B cell (primary cell): ENCODE results near the gene SPINK2. TPM values are rescaled to one million over a fixed set of nuclear protein-coding genes. Genes with fewer than 3 reads are reported as not detected.

Experiments
- ATAC-seq: fragments of 200-7000 bp; cut with Tn5 transposase; one replicate; pipeline ENCODE4 v1.10.0; 2021; ENCODE audit warnings: low read depth, mild to moderate bottlenecking, moderate number of reproducible peaks, moderate library complexity
- CTCF ChIA-PET: fragments of 350-600 bp; sonication (Branson Sonifier 250); formaldehyde crosslinking; loops from one replicate; lab custom pipeline; 2021; ENCODE audit warnings: antibody characterized with exemption, inconsistent platforms; lab: Charles Lee
- POLR2A ChIA-PET: fragments of 350-600 bp; sonication (Branson Sonifier 250); formaldehyde crosslinking; loops from one replicate; lab custom pipeline; 2021; ENCODE audit warnings: antibody characterized with exemption; lab: Charles Lee
- DNase-seq: peaks from one replicate; pipeline ENCODE4 v3.0.0; 2013
- H2AFZ ChIP-seq: 2 replicates; pipeline ENCODE4 v1.6.1; 2012; ENCODE audit warnings: mild to moderate bottlenecking, low read depth, low read length; ENCODE audit not compliant: insufficient read depth, poor library complexity, severe bottlenecking
- H3K27ac ChIP-seq, 2 donors: 1 replicate in 1 of 2; 2 replicates in 1 of 2; pipeline ENCODE4 v1.5.1; 2012 to 2013; ENCODE audit warnings: low read length in 2 of 2, mild to moderate bottlenecking in 2 of 2, moderate library complexity in 1 of 2
- H3K27me3 ChIP-seq, 4 experiments: fragments of 200-600 bp in 1 of 4; sonication (generic) in 1 of 4; replicated peaks in 1 of 4; 1 replicate in 2 of 4; 2 replicates in 2 of 4; pipeline versions ENCODE4 v1.6.1 to v1.7.0; 2013 to 2016; ENCODE audit warnings: low read length in 3 of 4, mild to moderate bottlenecking in 2 of 4, mixed read lengths in 1 of 4, moderate library complexity in 1 of 4; ENCODE audit not compliant: insufficient read depth in 4 of 4, control insufficient read depth in 3 of 4; ENCODE audit errors: control extremely low read depth in 1 of 4
- H3K36me3 ChIP-seq, 2 experiments: replicated peaks in 1 of 2; 1 replicate in 1 of 2; 2 replicates in 1 of 2; pipeline versions ENCODE4 v1.6.1 to v1.7.1; 2013; ENCODE audit warnings: low read length in 1 of 2; ENCODE audit not compliant: insufficient read depth in 2 of 2, control insufficient read depth in 1 of 2; ENCODE audit errors: control extremely low read depth in 1 of 2, extremely low read depth in 1 of 2
- H3K4me1 ChIP-seq, 2 donors: fragments of 200-600 bp in 1 of 2; sonication (generic) in 1 of 2; 1 replicate in 1 of 2; 2 replicates in 1 of 2; pipeline versions ENCODE4 v1.5.1 to v1.6.1; 2013 to 2017; ENCODE audit warnings: low read length in 2 of 2; ENCODE audit not compliant: control insufficient read depth in 2 of 2, insufficient read depth in 2 of 2
- H3K4me2 ChIP-seq: replicated peaks from 2 replicates; pipeline ENCODE3; 2012; ENCODE audit warnings: mild to moderate bottlenecking, low read depth, low read length; ENCODE audit not compliant: poor library complexity, severe bottlenecking
- H3K4me3 ChIP-seq, 5 experiments: fragments of 200-600 bp in 1 of 5; sonication (generic) in 1 of 5; 1 replicate in 3 of 5; 2 replicates in 2 of 5; pipeline versions ENCODE4 v1.5.1 to v1.7.0; 2011 to 2016; ENCODE audit warnings: low read length in 4 of 5, mild to moderate bottlenecking in 4 of 5, low read depth in 2 of 5, control low read depth in 1 of 5, moderate library complexity in 1 of 5; ENCODE audit not compliant: insufficient read depth in 1 of 5; ENCODE audit errors: control extremely low read depth in 1 of 5, extremely low read depth in 1 of 5
- H3K79me2 ChIP-seq: fragments of 200-600 bp; sonication (generic); one replicate; pipeline ENCODE4 v1.6.0; 2016; ENCODE audit warnings: low read length; ENCODE audit not compliant: control insufficient read depth, insufficient read depth
- H3K9ac ChIP-seq: fragments of 200-600 bp; sonication (generic); 2 replicates; pipeline ENCODE4 v1.6.1; 2017; ENCODE audit warnings: mild to moderate bottlenecking, low read length, moderate library complexity
- H3K9me3 ChIP-seq, 3 donors: one replicate each; pipeline versions ENCODE4 v1.6.1 to v1.7.1; 2013; ENCODE audit warnings: low read length in 2 of 3; ENCODE audit not compliant: control insufficient read depth in 2 of 3, insufficient read depth in 1 of 3; ENCODE audit errors: control extremely low read depth in 1 of 3
- H4K20me1 ChIP-seq: 2 replicates; pipeline ENCODE4 v1.6.0; 2012; ENCODE audit warnings: mild to moderate bottlenecking, low read length; ENCODE audit not compliant: insufficient read depth, control insufficient read depth, poor library complexity, severe bottlenecking
- H3K27ac Mint-ChIP-seq: one replicate; pipeline ENCODE4 v1.8.0; 2021; ENCODE audit warnings: mixed read lengths
- H3K27me3 Mint-ChIP-seq: one replicate; pipeline ENCODE4 v1.8.0; 2021; ENCODE audit warnings: mixed read lengths
- H3K4me1 Mint-ChIP-seq: one replicate; pipeline ENCODE4 v1.8.0; 2021; ENCODE audit warnings: mixed read lengths
- H3K4me3 Mint-ChIP-seq: one replicate; pipeline ENCODE4 v1.8.0; 2021; ENCODE audit warnings: mixed read lengths
- H3K9me3 Mint-ChIP-seq: one replicate; pipeline ENCODE4 v1.8.0; 2022; ENCODE audit warnings: mixed read lengths; ENCODE audit not compliant: insufficient read depth
- CTCF ChIP-seq: fragments of 200-600 bp; IDR thresholded peaks from one replicate; pipeline ENCODE4 v1.8.0; 2022; ENCODE audit warnings: antibody characterized with exemption, mild to moderate bottlenecking
- EZH2 ChIP-seq: IDR thresholded peaks from 2 replicates; pipeline ENCODE4 v1.6.1; 2012; ENCODE audit warnings: borderline replicate concordance, low read depth, mild to moderate bottlenecking, moderate library complexity, low read length; ENCODE audit not compliant: insufficient read depth, poor library complexity, severe bottlenecking
- WGBS: methylation state at CpG from one replicate; pipeline ENCODE4 v1.1.5; 2013; ENCODE audit warnings: missing lambda C conversion rate; ENCODE audit not compliant: insufficient coverage; 5-methylcytosine and 5-hydroxymethylcytosine counted together
- intact Hi-C: fragments of 100-400 bp; cut with micrococcal nuclease; formaldehyde crosslinking; loops from one replicate; pipeline ENCODE4 v1.10.0; 2022
- polyA plus RNA-seq: library from polyadenylated mRNA; depleted of rRNA; stranded (reverse); fragments of >200 nt; gene quantifications from 2 replicates; pipeline ENCODE4 v1.2.3, GENCODE V29; 2012
- total RNA-seq, 2 donors: library from RNA; stranded (reverse); fragments of 120-200 nt in 1 of 2; gene quantifications; 1 replicate in 1 of 2; 2 replicates in 1 of 2; pipeline versions ENCODE4 v1.2.3 to v1.2.4, GENCODE V29; 2013 to 2022

The SPINK2 gene
- total and polyA plus RNA-seq, 2 donors (not counting 1 experiment from before 2014, with no cell fraction given): 0.94 to 4.9 TPM

GRCh38 chr4:56860781-56861180, 39.3 kb upstream of the SPINK2 start:
- H3K27ac Mint-ChIP-seq: no peak overlapping the region
- H3K4me3 Mint-ChIP-seq: no peak overlapping the region
- Histone ChIP-seq H3K36me3 (no peaks in the 10 kb centered on the region), H3K27me3 (no peaks in the 10 kb centered on the region), H3K4me2 (no peak overlapping the region), H3K9ac (no peak overlapping the region), H3K9me3 (no peaks in the 10 kb centered on the region), H3K4me3 (no peak overlapping the region), H3K4me1 (no peaks in the 10 kb centered on the region), H2AFZ (no peak overlapping the region), H4K20me1 (no peaks in the 10 kb centered on the region), H3K27ac (no peak overlapping the region), H3K79me2 (no peaks in the 10 kb centered on the region)
- H3K4me1 Mint-ChIP-seq: peaks cover 9% of the 10 kb centered on the region
- H3K9me3 Mint-ChIP-seq: no peaks in the 10 kb centered on the region
- CTCF ChIA-PET: interaction anchor here (0.7 kb wide), 1 partner anchor 1109 kb away, joined by 4 read pairs; no protein-coding TSS in a partner anchor
- DNase-seq (no peak), ATAC-seq (no peak)
- no peaks in the 10 kb centered on the region for H3K27me3 Mint-ChIP-seq
- intact Hi-C loops: no loop called here
- TF ChIP-seq CTCF: no peak
- no peak for TF ChIP-seq EZH2
- no CpG with 5 or more reads among the region's 3 CpGs for WGBS
- POLR2A ChIA-PET: no interaction called here

- no CpG with 5 or more reads among the region's 5 CpGs for WGBS
- Mint-ChIP-seq H3K9me3 (no peaks in the 10 kb centered on the region), H3K27me3 (no peaks in the 10 kb centered on the region), H3K27ac (no peak overlapping the region), H3K4me3 (no peak overlapping the region), H3K4me1 (peaks cover 9% of the 10 kb centered on the region)
- intact Hi-C loops: no loop called here
- no peak for DNase-seq
- Histone ChIP-seq H3K4me3 (no peak overlapping the region), H4K20me1 (no peaks in the 10 kb centered on the region), H3K27me3 (no peaks in the 10 kb centered on the region), H3K27ac (no peak overlapping the region), H3K4me1 (no peaks in the 10 kb centered on the region), H3K4me2 (no peak overlapping the region), H3K79me2 (no peaks in the 10 kb centered on the region), H3K9me3 (no peaks in the 10 kb centered on the region), H2AFZ (no peak overlapping the region), H3K36me3 (no peaks in the 10 kb centered on the region), H3K9ac (no peak overlapping the region)
- POLR2A ChIA-PET: no interaction called here
- no peak for ATAC-seq
- TF ChIP-seq CTCF (no peak), EZH2 (no peak)
- CTCF ChIA-PET: no interaction called here
Observed at GRCh38 chr4:56859841-56860240, 38.3 kb upstream of the SPINK2 start.
